ENCODE measurements around the gene PIF1. TPM values are rescaled to one million over a fixed set of nuclear protein-coding genes. Genes with fewer than 3 reads are reported as not detected.
"Not testable (repeated sequence)": the region's sequence is repeated elsewhere in the genome, so short reads cannot be mapped to it uniquely, and the experiment has no call there.

PIF1 gene
- polyA plus RNA-seq, 1 experiment, result 6.2 TPM

- no peak overlapping the region for H3K4me3 ChIP-seq (ENCODE audit: low read depth, low read length)
- TF ChIP-seq CTCF (IDR thresholded peaks at IDR 0.05; ENCODE audit: low read depth, low read length), result no peak
- H3K27me3 ChIP-seq (ENCODE audit: control insufficient read depth, insufficient read depth, low read length), result peaks cover 7% of the 10 kb centered on the region
- ChIA-PET CTCF (interaction anchor here (1.5 kb wide), 1 partner anchor 120 kb away, joined by 4 read pairs; no protein-coding TSS in a partner anchor), POLR2A (no interaction called here)
- DNase-seq (ENCODE audit: low read depth, low spot score), result no peak
- no peak overlapping the region for H3K27ac ChIP-seq (ENCODE audit: low read depth, low read length)
- no peaks in the 10 kb centered on the region for H3K9me3 ChIP-seq (ENCODE audit: control insufficient read depth, insufficient read depth, low read length)
These were observed 18.9 kb downstream of the PIF1 start for GRCh38 chr15:64806509-64806908.

GRCh38 chr15:64804619-64805018, 20.8 kb downstream of the PIF1 start:
- H3K27ac ChIP-seq (ENCODE audit: low read depth, low read length), result no peak overlapping the region
- H3K9me3 ChIP-seq (ENCODE audit: control insufficient read depth, insufficient read depth, low read length), result no peaks in the 10 kb centered on the region; the same call in 1 of the 2 replicates
- DNase-seq (ENCODE audit: low read depth, low spot score), result no peak
- TF ChIP-seq CTCF (IDR thresholded peaks at IDR 0.05; ENCODE audit: low read depth, low read length), result no peak
- ChIA-PET CTCF (interaction anchor here (0.6 to 1.0 kb wide), 2 partner anchors 77 to 100 kb away, joined by 4 to 5 read pairs; no protein-coding TSS in a partner anchor), POLR2A (no interaction called here)
- H3K27me3 ChIP-seq (ENCODE audit: control insufficient read depth, insufficient read depth, low read length), result peaks cover 7% of the 10 kb centered on the region
- no peak overlapping the region for H3K4me3 ChIP-seq (ENCODE audit: low read depth, low read length)

- no peak overlapping the region for H3K4me3 ChIP-seq (ENCODE audit: low read depth, low read length)
- ChIA-PET POLR2A (no interaction called here), CTCF (interaction anchor here (0.6 to 3.0 kb wide), 5 partner anchors 8 to 79 kb away, joined by 3 to 11 read pairs (median 5); no protein-coding TSS in a partner anchor)
- H3K27ac ChIP-seq (ENCODE audit: low read depth, low read length), result no peak overlapping the region
- peaks cover 3% of the 10 kb centered on the region for H3K27me3 ChIP-seq (ENCODE audit: control insufficient read depth, insufficient read depth, low read length)
- no peak for TF ChIP-seq CTCF (IDR thresholded peaks at IDR 0.05; ENCODE audit: low read depth, low read length)
- no peaks in the 10 kb centered on the region; the same call in 1 of the 2 replicates for H3K9me3 ChIP-seq (ENCODE audit: control insufficient read depth, insufficient read depth, low read length)
- DNase-seq (ENCODE audit: low read depth, low spot score), result no peak
These were observed 21.9 kb downstream of the PIF1 start for GRCh38 chr15:64803526-64803925.

- Histone ChIP-seq H3K27me3 (ENCODE audit: control insufficient read depth, insufficient read depth, low read length) (no peaks in the 10 kb centered on the region), H3K9me3 (ENCODE audit: control insufficient read depth, insufficient read depth, low read length) (no peaks in the 10 kb centered on the region; the same call in 1 of the 2 replicates), H3K27ac (ENCODE audit: low read depth, low read length) (no peak overlapping the region), H3K4me3 (ENCODE audit: low read depth, low read length) (no peak overlapping the region)
- no peak for DNase-seq (ENCODE audit: low read depth, low spot score)
- no peak for TF ChIP-seq CTCF (IDR thresholded peaks at IDR 0.05; ENCODE audit: low read depth, low read length)
- POLR2A ChIA-PET, result interaction anchor here (0.6 kb wide), 1 partner anchor 122 kb away, joined by 3 read pairs; no protein-coding TSS in a partner anchor
- CTCF ChIA-PET, result interaction anchor here (0.5 to 3.0 kb wide), 6 partner anchors 9 to 77 kb away, joined by 3 to 11 read pairs (median 4); no protein-coding TSS in a partner anchor
These were observed 25.0 kb downstream of the PIF1 start for GRCh38 chr15:64800476-64800875.

GRCh38 chr15:64798905-64799304, 26.5 kb downstream of the PIF1 start:
- CTCF ChIA-PET; H3K27ac ChIP-seq (ENCODE audit: low read depth, low read length); DNase-seq (ENCODE audit: low read depth, low spot score); H3K27me3 ChIP-seq (ENCODE audit: control insufficient read depth, insufficient read depth, low read length); H3K4me3 ChIP-seq (ENCODE audit: low read depth, low read length); POLR2A ChIA-PET; H3K9me3 ChIP-seq (ENCODE audit: control insufficient read depth, insufficient read depth, low read length): not testable (repeated sequence)

- H3K4me3 ChIP-seq (ENCODE audit: low read depth, low read length); H3K9me3 ChIP-seq (ENCODE audit: control insufficient read depth, insufficient read depth, low read length); H3K27me3 ChIP-seq (ENCODE audit: control insufficient read depth, insufficient read depth, low read length); H3K27ac ChIP-seq (ENCODE audit: low read depth, low read length); POLR2A ChIA-PET; DNase-seq (ENCODE audit: low read depth, low spot score): not testable (repeated sequence)
- CTCF ChIA-PET, result interaction anchor here (0.7 kb wide), 1 partner anchor 213 kb away, joined by 3 read pairs; no protein-coding TSS in a partner anchor
These were observed 29.5 kb downstream of the PIF1 start for GRCh38 chr15:64795921-64796320.

- H3K27me3 ChIP-seq (ENCODE audit: control insufficient read depth, insufficient read depth, low read length); H3K9me3 ChIP-seq (ENCODE audit: control insufficient read depth, insufficient read depth, low read length); H3K4me3 ChIP-seq (ENCODE audit: low read depth, low read length); H3K27ac ChIP-seq (ENCODE audit: low read depth, low read length); CTCF ChIA-PET; POLR2A ChIA-PET; DNase-seq (ENCODE audit: low read depth, low spot score): not testable (repeated sequence)
These were observed 30.1 kb downstream of the PIF1 start for GRCh38 chr15:64795299-64795698.
